Measurements from ENCODE around the gene KCNJ16. TPM values are rescaled to one million over a fixed set of nuclear protein-coding genes. Genes with fewer than 3 reads are reported as not detected.

KCNJ16 gene
- total and polyA plus RNA-seq, 8 donors = 20.5 to 65.2 (median 28.4) TPM

- H3K9me3 ChIP-seq = no peaks in the 10 kb centered on the region
- TF ChIP-seq CTCF (IDR thresholded peaks at IDR 0.05) = no peak
- H3K27ac ChIP-seq = no peak overlapping the region
- no peaks in the 10 kb centered on the region for H3K27me3 ChIP-seq
- DNase-seq = no peak
- H3K4me1 ChIP-seq = no peaks in the 10 kb centered on the region
- no peaks in the 10 kb centered on the region for H3K36me3 ChIP-seq
- no peak for ATAC-seq
- no peak overlapping the region for H3K4me3 ChIP-seq
- intact Hi-C loops (cut with DNase I) = no loop called here
- no peak for FAIRE-seq
These were observed 41.9 kb upstream of the KCNJ16 start for GRCh38 chr17:70033165-70033564.

- DNase-seq = no peak
- no peaks in the 10 kb centered on the region for H3K36me3 ChIP-seq
- intact Hi-C loops (cut with DNase I) = no loop called here
- 61 to 65% methylated on average over 5 of the region's 5 CpGs for WGBS, 2 donors
- no peaks in the 10 kb centered on the region for H3K27me3 ChIP-seq
- no peaks in the 10 kb centered on the region for H3K9me3 ChIP-seq
- no peaks in the 10 kb centered on the region for H3K4me1 ChIP-seq
- no peak for TF ChIP-seq CTCF (IDR thresholded peaks at IDR 0.05)
- no peak overlapping the region for H3K4me3 ChIP-seq
- H3K27ac ChIP-seq = no peak overlapping the region
- ATAC-seq = no peak
- FAIRE-seq = no peak
These were observed 40.9 kb upstream of the KCNJ16 start for GRCh38 chr17:70034158-70034557.

GRCh38 chr17:70037498-70037897 is 37.5 kb upstream of the KCNJ16 start:
- H3K36me3 ChIP-seq = no peaks in the 10 kb centered on the region
- no peak overlapping the region for H3K27ac ChIP-seq
- H3K4me3 ChIP-seq = no peak overlapping the region
- peak in 3 of 4 donors; percentile 61 to 82 (median 70) for ATAC-seq
- H3K9me3 ChIP-seq = no peaks in the 10 kb centered on the region
- H3K4me1 ChIP-seq = no peaks in the 10 kb centered on the region
- DNase-seq = no peak
- WGBS, 2 donors = 60 to 61% methylated on average over 2 of the region's 2 CpGs
- FAIRE-seq = no peak
- no peak for TF ChIP-seq CTCF (IDR thresholded peaks at IDR 0.05)
- intact Hi-C loops (cut with DNase I) = no loop called here
- H3K27me3 ChIP-seq = no peaks in the 10 kb centered on the region

- no peak for ATAC-seq
- FAIRE-seq = no peak
- H3K4me3 ChIP-seq = no peak overlapping the region
- no peaks in the 10 kb centered on the region for H3K27me3 ChIP-seq
- 85 to 92% methylated on average over 2 of the region's 2 CpGs for WGBS, 2 donors
- no peak for TF ChIP-seq CTCF (IDR thresholded peaks at IDR 0.05)
- intact Hi-C loops (cut with DNase I) = no loop called here
- no peaks in the 10 kb centered on the region for H3K4me1 ChIP-seq
- no peak overlapping the region for H3K27ac ChIP-seq
- DNase-seq = no peak
- no peaks in the 10 kb centered on the region for H3K9me3 ChIP-seq
- H3K36me3 ChIP-seq = no peaks in the 10 kb centered on the region
These were observed 34.7 kb upstream of the KCNJ16 start for GRCh38 chr17:70040336-70040735.

- ATAC-seq = no peak
- H3K4me3 ChIP-seq = no peak overlapping the region
- no peaks in the 10 kb centered on the region for H3K27me3 ChIP-seq
- 74 to 83% methylated on average over 1 of the region's 1 CpG for WGBS, 2 donors
- intact Hi-C loops (cut with DNase I) = no loop called here
- H3K36me3 ChIP-seq = no peaks in the 10 kb centered on the region
- H3K27ac ChIP-seq = no peak overlapping the region
- H3K9me3 ChIP-seq = no peaks in the 10 kb centered on the region
- no peaks in the 10 kb centered on the region for H3K4me1 ChIP-seq
- FAIRE-seq = no peak
- DNase-seq = no peak
- no peak for TF ChIP-seq CTCF (IDR thresholded peaks at IDR 0.05)
These were observed 34.0 kb upstream of the KCNJ16 start for GRCh38 chr17:70041061-70041460.
